Measurements from ENCODE around the gene DRG2. TPM values are rescaled to one million over a fixed set of nuclear protein-coding genes. Genes with fewer than 3 reads are reported as not detected.

The DRG2 gene
- total and polyA plus RNA-seq, 2 donors (not counting 1 experiment from before 2014, with no cell fraction given) = 58.7 to 67.8 TPM

DNA sequence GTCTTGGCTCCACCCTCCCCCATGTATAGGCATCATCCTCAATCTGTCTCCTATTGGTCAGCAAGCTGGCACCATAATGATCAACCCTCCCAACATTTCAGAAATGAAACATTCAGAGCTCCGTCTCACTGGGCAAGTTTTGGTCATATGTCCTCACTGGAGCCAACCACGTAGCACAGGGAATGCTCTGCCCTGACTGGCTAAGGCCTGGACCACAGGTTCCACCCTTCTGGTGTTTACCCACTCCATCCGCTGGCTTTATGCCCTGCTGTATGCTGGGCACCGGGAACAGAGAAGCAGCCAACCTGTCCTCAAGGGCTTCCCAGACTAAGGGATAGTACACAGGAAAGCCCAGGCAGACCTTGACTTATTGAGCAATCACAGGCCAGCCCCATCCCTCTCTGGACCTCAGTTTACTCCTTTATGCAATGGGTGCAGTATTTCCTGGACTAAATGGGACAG, 41.3 kb downstream of the DRG2 start:
- Histone ChIP-seq H3K27ac (ENCODE audit: low read length in 2 of 2) (no peak overlapping the region), H3K4me1 (ENCODE audit: control insufficient read depth in 2 of 2, insufficient read depth in 2 of 2, low read length in 2 of 2) (no peaks in the 10 kb centered on the region), H3K27me3 (replicated peaks in 1 of 4; ENCODE audit: control extremely low read depth in 1 of 4, control insufficient read depth in 3 of 4, insufficient read depth in 4 of 4, low read length in 3 of 4) (no peaks in the 10 kb centered on the region), H3K36me3 (replicated peaks in 1 of 2; ENCODE audit: control extremely low read depth in 1 of 2, control insufficient read depth in 1 of 2, extremely low read depth in 1 of 2, insufficient read depth in 2 of 2, low read length in 1 of 2) (no peaks in the 10 kb centered on the region), H3K4me3 (ENCODE audit: control extremely low read depth in 1 of 5, extremely low read depth in 1 of 5, insufficient read depth in 1 of 5, low read depth in 2 of 5, low read length in 4 of 5) (no peak overlapping the region), H4K20me1 (ENCODE audit: control insufficient read depth, insufficient read depth, low read length, poor library complexity, severe bottlenecking) (no peaks in the 10 kb centered on the region), H3K9ac (ENCODE audit: low read length) (no peak overlapping the region), H3K4me2 (replicated peaks; ENCODE audit: low read depth, low read length, poor library complexity, severe bottlenecking) (no peak overlapping the region), H3K9me3 (ENCODE audit: control extremely low read depth in 1 of 3, control insufficient read depth in 2 of 3, insufficient read depth in 1 of 3, low read length in 2 of 3) (no peaks in the 10 kb centered on the region), H3K79me2 (ENCODE audit: control insufficient read depth, insufficient read depth, low read length) (no peaks in the 10 kb centered on the region), H2AFZ (ENCODE audit: insufficient read depth, low read depth, low read length, poor library complexity, severe bottlenecking) (no peak overlapping the region)
- no peaks in the 10 kb centered on the region for H3K27me3 Mint-ChIP-seq
- POLR2A ChIA-PET = no interaction called here
- WGBS (ENCODE audit: insufficient coverage) = 79% methylated on average over 4 of the region's 4 CpGs
- no peak for DNase-seq
- H3K27ac Mint-ChIP-seq = no peak overlapping the region
- CTCF ChIA-PET = no interaction called here
- H3K4me3 Mint-ChIP-seq = no peak overlapping the region
- no peak for ATAC-seq (ENCODE audit: low read depth)
- no peaks in the 10 kb centered on the region for H3K9me3 Mint-ChIP-seq (ENCODE audit: insufficient read depth)
- intact Hi-C loops (cut with micrococcal nuclease) = no loop called here
- H3K4me1 Mint-ChIP-seq = no peaks in the 10 kb centered on the region
- TF ChIP-seq, protein P1, sequence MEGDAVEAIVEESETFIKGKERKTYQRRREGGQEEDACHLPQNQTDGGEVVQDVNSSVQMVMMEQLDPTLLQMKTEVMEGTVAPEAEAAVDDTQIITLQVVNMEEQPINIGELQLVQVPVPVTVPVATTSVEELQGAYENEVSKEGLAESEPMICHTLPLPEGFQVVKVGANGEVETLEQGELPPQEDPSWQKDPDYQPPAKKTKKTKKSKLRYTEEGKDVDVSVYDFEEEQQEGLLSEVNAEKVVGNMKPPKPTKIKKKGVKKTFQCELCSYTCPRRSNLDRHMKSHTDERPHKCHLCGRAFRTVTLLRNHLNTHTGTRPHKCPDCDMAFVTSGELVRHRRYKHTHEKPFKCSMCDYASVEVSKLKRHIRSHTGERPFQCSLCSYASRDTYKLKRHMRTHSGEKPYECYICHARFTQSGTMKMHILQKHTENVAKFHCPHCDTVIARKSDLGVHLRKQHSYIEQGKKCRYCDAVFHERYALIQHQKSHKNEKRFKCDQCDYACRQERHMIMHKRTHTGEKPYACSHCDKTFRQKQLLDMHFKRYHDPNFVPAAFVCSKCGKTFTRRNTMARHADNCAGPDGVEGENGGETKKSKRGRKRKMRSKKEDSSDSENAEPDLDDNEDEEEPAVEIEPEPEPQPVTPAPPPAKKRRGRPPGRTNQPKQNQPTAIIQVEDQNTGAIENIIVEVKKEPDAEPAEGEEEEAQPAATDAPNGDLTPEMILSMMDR (IDR thresholded peaks at IDR 0.05) = no peak
- no peak for TF ChIP-seq EZH2 (IDR thresholded peaks at IDR 0.05; ENCODE audit: borderline replicate concordance, insufficient read depth, low read depth, low read length, poor library complexity, severe bottlenecking)

DNA sequence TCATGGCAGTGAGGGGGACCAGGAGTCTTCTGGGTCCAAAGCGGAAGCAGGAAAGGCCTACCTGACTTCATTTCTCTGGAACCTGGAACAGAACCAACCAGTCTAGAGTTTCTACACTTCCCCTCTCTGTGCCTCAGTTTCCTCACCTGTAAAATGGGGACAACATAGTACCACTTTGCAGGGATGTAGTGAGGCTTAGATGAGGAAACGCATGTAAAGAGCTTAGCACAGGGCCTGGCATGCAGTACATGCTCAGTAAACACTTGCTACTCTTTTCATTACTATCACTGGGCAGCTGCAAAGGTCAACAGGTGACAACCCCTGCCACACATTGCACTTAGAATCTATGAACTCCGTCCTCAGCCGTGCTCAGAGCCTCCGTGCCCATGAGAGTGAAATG, 45.0 kb downstream of the DRG2 start:
- H3K27ac ChIP-seq (ENCODE audit: low read length in 2 of 2) = no peak overlapping the region
- H3K4me2 ChIP-seq (replicated peaks; ENCODE audit: low read depth, low read length, poor library complexity, severe bottlenecking) = no peak overlapping the region
- no peaks in the 10 kb centered on the region for H3K9me3 ChIP-seq (ENCODE audit: control extremely low read depth in 1 of 3, control insufficient read depth in 2 of 3, insufficient read depth in 1 of 3, low read length in 2 of 3)
- no peak overlapping the region for H3K27ac Mint-ChIP-seq
- CTCF ChIA-PET = interaction anchor here (0.9 kb wide), 1 partner anchor 15 kb away, joined by 3 read pairs; no protein-coding TSS in a partner anchor
- H3K27me3 Mint-ChIP-seq = peaks cover 7% of the 10 kb centered on the region
- H3K4me1 Mint-ChIP-seq = no peaks in the 10 kb centered on the region
- no peaks in the 10 kb centered on the region for H3K4me1 ChIP-seq (ENCODE audit: control insufficient read depth in 2 of 2, insufficient read depth in 2 of 2, low read length in 2 of 2)
- no peak overlapping the region for H3K9ac ChIP-seq (ENCODE audit: low read length)
- WGBS (ENCODE audit: insufficient coverage) = 100% methylated on average over 1 of the region's 5 CpGs
- H3K4me3 Mint-ChIP-seq = no peak overlapping the region
- ATAC-seq (ENCODE audit: low read depth) = no peak
- H3K4me3 ChIP-seq (ENCODE audit: control extremely low read depth in 1 of 5, extremely low read depth in 1 of 5, insufficient read depth in 1 of 5, low read depth in 2 of 5, low read length in 4 of 5) = no peak overlapping the region
- POLR2A ChIA-PET = no interaction called here
- TF ChIP-seq EZH2 (IDR thresholded peaks at IDR 0.05; ENCODE audit: borderline replicate concordance, insufficient read depth, low read depth, low read length, poor library complexity, severe bottlenecking) = no peak
- TF ChIP-seq, protein P1 (IDR thresholded peaks at IDR 0.05) = no peak
- H2AFZ ChIP-seq (ENCODE audit: insufficient read depth, low read depth, low read length, poor library complexity, severe bottlenecking) = no peak overlapping the region
- H3K27me3 ChIP-seq (replicated peaks in 1 of 4; ENCODE audit: control extremely low read depth in 1 of 4, control insufficient read depth in 3 of 4, insufficient read depth in 4 of 4, low read length in 3 of 4) = no peaks in the 10 kb centered on the region
- intact Hi-C loops (cut with micrococcal nuclease) = no loop called here
- H3K9me3 Mint-ChIP-seq (ENCODE audit: insufficient read depth) = no peaks in the 10 kb centered on the region
- no peak for DNase-seq
- no peaks in the 10 kb centered on the region for H3K79me2 ChIP-seq (ENCODE audit: control insufficient read depth, insufficient read depth, low read length)
- H4K20me1 ChIP-seq (ENCODE audit: control insufficient read depth, insufficient read depth, low read length, poor library complexity, severe bottlenecking) = no peaks in the 10 kb centered on the region
- no peaks in the 10 kb centered on the region for H3K36me3 ChIP-seq (replicated peaks in 1 of 2; ENCODE audit: control extremely low read depth in 1 of 2, control insufficient read depth in 1 of 2, extremely low read depth in 1 of 2, insufficient read depth in 2 of 2, low read length in 1 of 2)

Measured in B cell (primary cell).